ENCODE results near the gene ZDHHC14.

GRCh38 chr6:157520596-157521361 is 139.8 kb downstream of the ZDHHC14 start:
- TF ChIP-seq CTCF (IDR thresholded peaks at IDR 0.05; ENCODE audit: low read length), result no peak
- no peak for TF ChIP-seq EZH2phosphoT487 (IDR thresholded peaks at IDR 0.05; ENCODE audit: low read length)
- TF ChIP-seq EZH2 (optimal IDR thresholded peaks at IDR 0.05; ENCODE audit: low read depth, low read length), result no peak
